GM23248 (cell line): Measurements from ENCODE around the gene SUGCT.

ENCODE experiments used
- EZH2 ChIP-seq: fragments of 200-600 bp; sonication (generic); IDR thresholded peaks from 2 replicates; pipeline ENCODE4 v1.6.1; 2018; ENCODE audit warnings: antibody characterized with exemption, mild to moderate bottlenecking; ENCODE audit not compliant: insufficient read depth, poor library complexity, severe bottlenecking
- EZH2phosphoT487 ChIP-seq: fragments of 200-600 bp; sonication (generic); IDR thresholded peaks from 2 replicates; pipeline ENCODE4 v1.6.1; 2018; ENCODE audit warnings: antibody characterized with exemption, moderate library complexity, mild to moderate bottlenecking, low read depth; ENCODE audit not compliant: insufficient read depth

- TF ChIP-seq EZH2 (no peak), EZH2phosphoT487 (no peak)
These were observed 464.1 kb downstream of the SUGCT start for GRCh38 chr7:40598915-40599314.
